Mucosa of stomach (tissue), 1 donor: ENCODE results near the gene VSTM2L.
"Not testable (repeated sequence)": the region's sequence is repeated elsewhere in the genome, so short reads cannot be mapped to it uniquely, and the experiment has no call there.

Experiments
- H3K27me3 ChIP-seq: one replicate; pipeline ENCODE4 v1.7.0; 2013; ENCODE audit warnings: mild to moderate bottlenecking, low read length; ENCODE audit not compliant: control insufficient read depth, insufficient read depth
- H3K36me3 ChIP-seq: one replicate; pipeline ENCODE4 v1.7.0; 2013; ENCODE audit warnings: low read length; ENCODE audit not compliant: control insufficient read depth, insufficient read depth
- H3K4me1 ChIP-seq: one replicate; pipeline ENCODE4 v1.7.0; 2013; ENCODE audit warnings: mild to moderate bottlenecking, low read length; ENCODE audit not compliant: control insufficient read depth, insufficient read depth
- H3K4me3 ChIP-seq: one replicate; pipeline ENCODE4 v1.7.0; 2013; ENCODE audit warnings: low read length
- H3K9ac ChIP-seq: one replicate; pipeline ENCODE4 v1.7.0; 2013; ENCODE audit warnings: mild to moderate bottlenecking, low read length, moderate library complexity
- H3K9me3 ChIP-seq: one replicate; pipeline ENCODE4 v1.7.0; 2013; ENCODE audit warnings: mild to moderate bottlenecking, low read length, moderate library complexity; ENCODE audit not compliant: control insufficient read depth
- donor health status: Pancreatic carcinoma.

VSTM2L gene

DNA sequence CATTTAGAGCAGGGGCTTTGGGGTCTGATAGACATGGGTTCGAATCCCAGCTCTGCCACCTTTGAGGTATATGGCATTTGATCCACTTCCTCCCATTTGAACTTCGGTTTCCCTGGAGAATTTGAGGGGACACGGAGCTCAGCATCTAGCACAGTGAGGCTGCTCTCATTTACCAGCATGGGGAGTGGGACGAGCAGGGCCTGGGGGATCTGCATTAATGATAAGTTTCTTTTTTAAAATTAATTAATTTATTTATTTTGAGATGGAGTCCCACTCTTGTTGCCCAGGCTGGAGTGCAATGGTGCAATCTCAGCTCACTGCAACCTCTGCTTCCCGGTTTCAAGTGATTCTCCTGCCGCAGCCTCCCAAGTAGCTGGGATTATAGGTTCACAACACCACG lies 52.6 kb downstream of the VSTM2L start:
- no peak overlapping the region for H3K4me3 ChIP-seq
- H3K27me3 ChIP-seq: no peaks in the 10 kb centered on the region
- no peaks in the 10 kb centered on the region for H3K36me3 ChIP-seq
- no peaks in the 10 kb centered on the region for H3K9me3 ChIP-seq
- H3K9ac ChIP-seq: no peak overlapping the region
- no peaks in the 10 kb centered on the region for H3K4me1 ChIP-seq

DNA sequence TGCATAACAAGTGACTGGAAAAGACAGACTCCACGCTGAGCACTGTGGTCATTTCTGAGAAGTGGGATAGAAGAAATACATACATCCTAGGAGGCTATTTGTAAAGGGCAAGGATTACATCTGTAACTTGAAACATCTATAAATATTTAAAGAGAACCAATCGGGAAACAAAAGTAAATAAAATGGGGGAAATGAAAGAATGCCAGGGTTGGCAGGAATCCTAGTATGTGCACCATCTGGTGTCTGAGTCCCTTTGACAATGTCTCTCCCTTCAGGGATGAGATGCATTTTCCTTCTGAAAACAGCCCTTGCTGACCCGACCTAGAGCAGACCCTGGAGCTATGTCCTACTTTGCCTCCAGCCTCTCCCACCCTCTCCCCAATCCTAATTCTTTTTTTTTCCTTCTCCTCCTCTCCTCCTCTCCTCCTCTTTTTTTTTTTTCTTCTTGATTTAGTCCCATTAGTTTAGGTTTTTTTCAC lies 53.2 kb downstream of the VSTM2L start:
- Histone ChIP-seq H3K4me1 (no peaks in the 10 kb centered on the region), H3K27me3 (no peaks in the 10 kb centered on the region), H3K9ac (no peak overlapping the region), H3K9me3 (no peaks in the 10 kb centered on the region), H3K4me3 (no peak overlapping the region), H3K36me3 (no peaks in the 10 kb centered on the region)

DNA sequence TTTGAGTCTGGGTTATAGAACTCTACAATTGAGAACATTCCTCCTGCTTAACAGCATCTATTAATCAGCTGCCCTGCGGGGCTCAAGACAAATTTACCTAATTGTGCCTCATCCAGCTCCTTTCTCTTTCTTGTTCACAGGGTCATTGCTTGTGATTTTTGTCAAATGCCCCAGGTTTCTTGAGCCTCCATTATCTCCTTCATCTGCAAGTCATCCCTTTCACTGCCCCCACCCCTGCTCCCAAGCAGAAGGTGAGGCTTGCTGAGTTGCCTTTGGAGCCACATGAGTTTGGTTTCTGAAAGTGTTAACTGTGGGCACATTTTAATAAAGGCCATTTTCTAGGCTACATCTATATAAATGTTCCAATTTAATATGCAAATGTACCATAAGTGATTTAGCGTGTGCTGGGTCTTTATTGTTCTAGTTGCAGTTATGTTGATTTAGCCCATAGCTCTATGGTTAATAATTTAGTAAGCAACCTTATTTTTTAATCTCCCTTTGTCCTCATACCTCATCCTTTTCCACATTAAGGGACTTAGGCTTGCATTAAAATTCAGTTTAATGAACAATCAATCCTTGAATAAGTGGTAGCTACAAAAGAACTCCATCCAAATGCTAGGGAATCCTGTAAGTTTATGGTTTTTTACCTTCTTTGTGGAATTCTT lies 56.1 kb downstream of the VSTM2L start:
- H3K9ac ChIP-seq: no peak overlapping the region
- H3K4me1 ChIP-seq: no peaks in the 10 kb centered on the region
- H3K4me3 ChIP-seq: no peak overlapping the region
- H3K36me3 ChIP-seq: no peaks in the 10 kb centered on the region
- H3K27me3 ChIP-seq: no peaks in the 10 kb centered on the region
- H3K9me3 ChIP-seq: no peaks in the 10 kb centered on the region

DNA sequence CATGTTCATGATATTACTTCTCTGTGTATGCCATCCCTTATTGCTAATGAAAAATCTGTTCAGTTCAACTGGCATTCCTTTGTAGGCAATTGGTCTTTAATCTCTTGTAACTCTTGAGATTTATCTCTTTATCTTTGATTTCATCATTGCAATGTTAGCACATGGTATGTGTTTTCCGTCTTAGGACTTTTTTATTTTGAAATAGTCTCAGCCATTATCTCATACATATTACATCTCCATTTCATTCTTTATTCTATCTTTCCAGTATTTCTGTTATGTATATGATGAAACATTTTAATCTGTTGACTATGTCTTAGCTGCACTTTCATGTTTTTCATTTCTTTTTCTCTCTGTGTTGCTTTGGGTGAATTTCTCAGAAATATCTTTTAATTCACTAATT lies 58.1 kb downstream of the VSTM2L start:
- H3K9me3 ChIP-seq: no peaks in the 10 kb centered on the region
- H3K9ac ChIP-seq: no peak overlapping the region
- H3K27me3 ChIP-seq: no peaks in the 10 kb centered on the region
- H3K4me1 ChIP-seq: no peaks in the 10 kb centered on the region
- H3K4me3 ChIP-seq: no peak overlapping the region
- no peaks in the 10 kb centered on the region for H3K36me3 ChIP-seq

DNA sequence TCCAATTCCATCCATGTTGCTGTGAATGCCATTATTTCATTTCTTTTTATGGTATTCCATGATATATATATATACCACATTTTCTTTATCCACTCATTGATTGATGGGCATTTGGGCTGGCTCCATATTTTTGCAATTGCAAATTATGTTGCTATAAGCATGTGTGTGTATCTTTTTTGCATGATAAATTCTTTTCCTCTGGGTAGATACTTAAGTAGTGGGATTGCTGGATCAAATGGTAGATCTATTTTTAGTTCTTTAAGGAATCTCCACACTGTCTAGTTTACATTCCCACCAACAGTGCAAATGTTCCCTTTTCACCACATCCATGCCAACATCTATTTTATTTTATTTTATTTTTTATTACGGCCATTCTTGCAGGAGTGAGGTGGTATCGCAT lies 60.6 kb downstream of the VSTM2L start:
- not testable (repeated sequence) for H3K9ac ChIP-seq, H3K36me3 ChIP-seq, H3K27me3 ChIP-seq, H3K4me3 ChIP-seq, H3K9me3 ChIP-seq, H3K4me1 ChIP-seq

DNA sequence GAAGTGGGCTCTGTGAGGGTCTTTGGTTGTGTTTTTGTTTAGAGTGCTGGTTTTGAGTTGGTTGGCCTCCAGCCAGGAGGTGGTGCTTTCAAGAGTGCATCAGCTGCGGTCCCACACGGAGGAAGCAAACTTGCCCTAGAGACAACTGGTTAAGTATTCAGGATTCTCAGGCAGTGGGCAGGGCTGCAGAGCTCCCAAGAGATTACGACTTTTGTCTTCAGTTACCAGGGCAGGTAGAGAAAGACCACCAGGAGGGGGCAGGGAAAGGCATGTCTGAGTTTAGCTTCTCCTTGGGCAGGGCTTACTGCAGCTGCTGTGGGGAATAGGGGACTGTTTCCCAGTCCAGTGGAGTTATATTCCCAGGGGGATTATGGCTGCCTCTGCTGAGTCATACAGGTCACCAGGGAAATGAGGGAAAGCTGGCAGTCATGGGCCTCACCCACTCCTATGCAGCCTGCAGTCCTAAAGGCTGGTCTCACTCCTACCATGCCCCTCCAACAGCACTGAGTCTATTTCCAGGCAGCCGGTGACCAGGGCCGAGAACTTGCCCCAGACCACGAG lies 66.0 kb downstream of the VSTM2L start:
- no peak overlapping the region for H3K9ac ChIP-seq

DNA sequence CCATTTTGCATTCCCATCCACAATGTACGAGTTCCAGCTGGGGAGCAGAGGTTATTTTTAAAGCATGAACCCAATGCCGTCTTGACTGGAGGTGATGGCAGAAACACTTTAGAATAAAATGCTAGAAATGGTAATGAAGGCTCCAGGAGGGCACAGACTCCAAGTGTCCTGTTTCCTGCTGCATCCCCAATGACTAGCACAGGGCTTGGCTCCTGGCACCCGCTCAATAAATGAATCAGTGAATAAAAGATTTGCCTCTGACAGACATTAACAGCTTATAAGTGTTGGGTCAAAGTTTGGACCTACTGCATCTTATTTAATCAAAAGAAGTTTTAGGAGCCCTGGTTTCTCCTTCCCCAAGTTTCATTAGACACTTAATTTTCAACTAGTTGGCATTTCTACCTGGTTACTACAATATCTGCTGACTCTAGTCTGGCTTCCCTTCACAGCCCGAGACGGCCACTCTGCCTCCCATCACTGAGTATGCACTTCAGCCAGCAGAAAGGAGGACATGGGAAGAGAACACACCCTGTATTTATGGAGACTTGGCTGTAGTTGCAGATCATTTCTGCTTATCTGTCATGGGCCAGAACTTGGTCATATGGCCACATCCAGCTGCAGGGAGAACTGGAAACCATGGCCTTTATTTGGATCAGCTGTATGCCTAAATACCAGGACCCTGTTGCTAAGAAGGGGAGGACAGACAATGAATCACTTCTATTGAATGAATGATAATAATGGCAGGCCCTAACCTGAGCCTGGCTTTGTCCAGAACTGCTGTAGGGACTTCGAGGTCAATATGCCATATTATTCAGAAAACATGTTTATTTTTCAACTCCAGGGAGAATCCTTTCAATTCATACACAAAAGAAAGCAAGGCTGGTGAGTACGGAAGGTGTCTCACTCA lies 67.3 kb downstream of the VSTM2L start:
- Histone ChIP-seq H3K4me3 (no peak overlapping the region), H3K9ac (no peak overlapping the region), H3K36me3 (no peaks in the 10 kb centered on the region), H3K9me3 (no peaks in the 10 kb centered on the region), H3K27me3 (no peaks in the 10 kb centered on the region), H3K4me1 (no peaks in the 10 kb centered on the region)

More for the DNA sequence above, 66.0 kb downstream of the VSTM2L start:
- Histone ChIP-seq H3K27me3 (no peaks in the 10 kb centered on the region), H3K36me3 (no peaks in the 10 kb centered on the region), H3K9me3 (no peaks in the 10 kb centered on the region), H3K4me3 (no peak overlapping the region), H3K4me1 (no peaks in the 10 kb centered on the region)

DNA sequence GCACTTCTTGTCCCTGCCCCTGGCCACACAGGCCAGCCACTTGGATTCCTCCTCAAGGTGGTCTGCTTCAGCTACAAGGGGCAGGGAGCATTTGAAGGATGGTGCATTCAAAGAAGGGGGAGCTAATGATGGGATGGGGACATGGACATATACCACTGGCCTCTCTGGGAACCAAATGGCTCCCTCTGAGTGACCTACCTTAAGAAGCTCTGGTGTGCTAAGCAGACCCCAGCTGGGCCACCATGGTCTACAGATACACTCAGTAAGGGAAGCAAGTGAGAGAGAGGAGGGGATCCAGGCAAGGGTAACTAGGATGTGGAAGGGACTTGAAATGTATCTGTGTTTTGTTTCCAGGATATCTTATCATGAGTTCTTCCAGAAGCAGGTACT lies 67.9 kb downstream of the VSTM2L start:
- Histone ChIP-seq H3K9me3 (no peaks in the 10 kb centered on the region), H3K36me3 (no peaks in the 10 kb centered on the region), H3K27me3 (no peaks in the 10 kb centered on the region), H3K9ac (no peak overlapping the region), H3K4me3 (no peak overlapping the region), H3K4me1 (no peaks in the 10 kb centered on the region)

DNA sequence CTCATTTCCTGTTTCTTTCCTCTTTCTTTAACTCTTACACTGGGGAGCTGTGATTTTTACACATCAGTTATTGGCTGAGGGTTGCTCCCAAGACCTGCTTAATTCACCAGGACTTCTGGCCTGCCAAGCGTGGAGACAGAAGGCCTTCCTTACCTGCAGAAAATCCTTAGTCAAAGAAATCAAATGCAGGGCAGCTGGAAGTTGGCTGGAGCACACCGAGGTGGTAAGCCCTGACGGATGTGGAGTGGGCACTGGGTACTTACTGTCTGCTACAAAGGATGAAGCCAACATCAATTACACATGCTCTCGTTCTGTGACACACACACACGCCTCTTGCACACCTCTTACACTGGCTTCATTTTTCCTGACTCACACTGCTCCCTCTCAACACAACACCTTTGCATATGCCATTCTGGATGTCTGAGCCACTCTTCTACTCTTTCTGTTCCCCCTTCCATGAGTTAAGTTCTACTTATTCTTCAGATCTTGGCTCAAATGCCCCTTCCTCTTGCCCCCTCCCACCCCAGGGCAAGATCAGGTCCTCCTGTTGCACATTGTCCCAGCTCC lies 68.7 kb downstream of the VSTM2L start:
- Histone ChIP-seq H3K4me1 (no peaks in the 10 kb centered on the region), H3K4me3 (no peak overlapping the region), H3K9ac (no peak overlapping the region), H3K36me3 (no peaks in the 10 kb centered on the region), H3K9me3 (no peaks in the 10 kb centered on the region), H3K27me3 (no peaks in the 10 kb centered on the region)

DNA sequence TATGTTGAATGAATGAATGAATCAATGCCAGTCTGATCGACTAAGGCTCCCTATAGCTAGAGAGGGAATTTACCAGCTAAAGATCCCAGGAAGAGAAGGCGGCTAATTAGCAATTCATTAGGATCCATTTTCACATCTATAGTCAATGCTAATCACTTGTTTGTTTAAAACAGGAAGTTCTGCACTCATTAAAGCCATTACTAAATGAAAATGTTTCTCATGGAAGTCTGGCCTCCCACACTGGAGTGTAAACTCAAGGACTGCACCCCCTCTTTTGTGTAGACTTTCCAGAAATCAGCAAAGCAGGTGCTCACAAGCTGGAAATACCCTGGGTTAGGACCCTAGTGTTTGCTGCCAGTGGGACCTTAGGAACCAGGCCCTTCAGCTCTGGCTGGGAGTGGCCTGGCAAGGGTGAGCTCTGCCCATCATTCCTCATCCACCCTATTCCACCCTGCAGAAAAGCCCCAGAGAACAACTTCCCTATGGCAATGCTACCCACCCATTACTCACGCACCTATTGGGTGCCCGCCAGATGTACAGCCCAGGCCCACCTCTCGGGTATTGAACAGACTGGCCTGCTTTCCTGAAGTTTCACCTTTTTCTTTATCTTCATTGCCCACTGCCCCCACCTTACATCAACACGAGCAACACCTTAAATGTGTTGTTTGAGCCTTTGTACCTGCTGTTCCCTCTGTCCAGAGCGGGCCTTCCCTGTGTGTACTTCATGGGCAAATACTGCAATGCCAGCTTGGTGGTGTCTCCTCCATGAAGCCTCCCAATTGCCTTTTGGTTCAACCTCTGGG lies 69.5 kb downstream of the VSTM2L start:
- no peaks in the 10 kb centered on the region for H3K36me3 ChIP-seq
- no peaks in the 10 kb centered on the region for H3K27me3 ChIP-seq
- H3K4me3 ChIP-seq: no peak overlapping the region
- no peaks in the 10 kb centered on the region for H3K9me3 ChIP-seq
- H3K4me1 ChIP-seq: no peaks in the 10 kb centered on the region
- no peak overlapping the region for H3K9ac ChIP-seq

DNA sequence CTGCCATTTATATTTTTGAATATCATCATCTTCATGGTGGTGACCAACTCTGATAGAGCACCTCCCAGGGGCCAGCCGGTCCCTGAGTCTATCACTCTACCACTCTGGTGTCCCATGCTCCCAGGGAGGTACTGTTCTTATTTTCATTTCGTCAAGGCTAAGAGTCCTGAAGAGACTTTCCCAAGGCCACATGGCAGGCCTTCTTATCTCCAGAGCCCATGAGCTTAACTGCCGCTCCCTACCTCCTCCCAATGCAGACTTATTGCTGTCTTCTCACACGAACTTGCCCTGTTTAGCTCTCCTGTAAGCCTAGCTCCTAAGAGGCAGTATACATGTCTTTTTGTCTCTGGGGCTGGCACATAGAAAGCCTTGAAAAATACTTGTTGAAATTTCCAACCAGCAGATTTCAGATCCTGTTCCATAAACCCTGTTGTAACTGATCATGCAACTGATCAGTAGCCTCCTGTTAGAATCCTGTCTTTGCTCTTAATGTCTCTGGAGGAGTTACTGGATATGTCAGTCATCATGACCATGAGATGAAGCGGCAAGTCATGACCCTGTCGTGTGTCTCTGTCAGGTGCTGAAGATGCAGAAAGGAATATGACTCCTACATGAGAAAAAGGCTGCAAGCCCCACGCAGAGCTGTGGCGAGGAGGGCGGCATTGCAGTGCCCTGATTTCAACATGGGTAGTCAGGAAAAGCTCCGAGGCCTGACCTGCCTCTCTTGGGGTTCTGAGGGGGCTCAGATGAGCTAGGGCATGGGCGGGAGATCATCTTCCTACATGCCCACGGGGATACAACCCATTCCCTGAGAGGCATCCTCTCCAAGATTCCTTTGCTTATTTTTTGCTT lies 70.4 kb downstream of the VSTM2L start:
- no peaks in the 10 kb centered on the region for H3K4me1 ChIP-seq

More for the DNA sequence above, 70.4 kb downstream of the VSTM2L start:
- H3K9me3 ChIP-seq: no peaks in the 10 kb centered on the region
- no peak overlapping the region for H3K9ac ChIP-seq
- no peak overlapping the region for H3K4me3 ChIP-seq
- no peaks in the 10 kb centered on the region for H3K27me3 ChIP-seq
- no peaks in the 10 kb centered on the region for H3K36me3 ChIP-seq
